ENCODE data around the gene TCEA3. TPM values are rescaled to one million over a fixed set of nuclear protein-coding genes. Genes with fewer than 3 reads are reported as not detected.

TCEA3 gene
- polyA plus RNA-seq, 1 donor (not counting 4 experiments of a cell fraction or from before 2014, with no cell fraction given): 0.38 TPM

GRCh38 chr1:23394181-23394580 lies 30.4 kb downstream of the TCEA3 start:
- Histone ChIP-seq H2AFZ (ENCODE audit: control insufficient read depth, low read length) (no peak overlapping the region), H3K9me1 (ENCODE audit: control insufficient read depth, extremely low read depth, insufficient read depth, low read length) (no peaks in the 10 kb centered on the region), H3K27me3 (ENCODE audit: control insufficient read depth, extremely low read depth, insufficient read depth, low read length) (no peaks in the 10 kb centered on the region), H3K9me3 (ENCODE audit: control insufficient read depth, low read depth, low read length) (no peaks in the 10 kb centered on the region), H3K4me3 (ENCODE audit: control insufficient read depth in 2 of 3, extremely low read depth in 1 of 3, insufficient read depth in 2 of 3, low read depth in 1 of 3, low read length in 3 of 3) (no peak overlapping the region), H3K36me3 (ENCODE audit: control insufficient read depth in 2 of 2, extremely low read depth in 1 of 2, insufficient read depth in 2 of 2, low read length in 2 of 2) (no peaks in the 10 kb centered on the region), H4K20me1 (ENCODE audit: control insufficient read depth, extremely low read depth, insufficient read depth, low read length) (no peaks in the 10 kb centered on the region), H3K27ac (ENCODE audit: control insufficient read depth, insufficient read depth, low read length) (no peak overlapping the region), H3K4me1 (ENCODE audit: control insufficient read depth, extremely low read depth, insufficient read depth, low read length) (peaks cover 3% of the 10 kb centered on the region), H3K4me2 (ENCODE audit: control insufficient read depth, extremely low read depth, insufficient read depth, low read depth, low read length) (no peak overlapping the region), H3K9ac (ENCODE audit: control insufficient read depth, extremely low read depth, insufficient read depth, low read length) (no peak overlapping the region), H3K79me2 (ENCODE audit: control insufficient read depth, insufficient read depth, low read length) (no peaks in the 10 kb centered on the region)
- TF ChIP-seq CTCF (optimal IDR thresholded peaks at IDR 0.05 in 1 of 3, IDR thresholded peaks at IDR 0.05 in 1 of 3, conservative IDR thresholded peaks at IDR 0.05 in 1 of 3; ENCODE audit: extremely low read depth in 1 of 3, insufficient read depth in 2 of 3, low read length in 3 of 3): no peak
- TF ChIP-seq EZH2 (IDR thresholded peaks at IDR 0.05; ENCODE audit: low read length): no peak
- FAIRE-seq (no peak), DNase-seq (ENCODE audit: low read depth, low spot score) (no peak)
- dilution Hi-C loops (cut with MboI; ENCODE audit: extremely low pct_ligation_motif_present, low sequenced_read_pairs): no loop called here

- no peak for TF ChIP-seq EZH2 (IDR thresholded peaks at IDR 0.05; ENCODE audit: low read length)
- TF ChIP-seq CTCF (optimal IDR thresholded peaks at IDR 0.05 in 1 of 3, IDR thresholded peaks at IDR 0.05 in 1 of 3, conservative IDR thresholded peaks at IDR 0.05 in 1 of 3; ENCODE audit: extremely low read depth in 1 of 3, insufficient read depth in 2 of 3, low read length in 3 of 3): no peak
- dilution Hi-C loops (cut with MboI; ENCODE audit: extremely low pct_ligation_motif_present, low sequenced_read_pairs): no loop called here
- Histone ChIP-seq H4K20me1 (ENCODE audit: control insufficient read depth, extremely low read depth, insufficient read depth, low read length) (no peaks in the 10 kb centered on the region), H3K9me3 (ENCODE audit: control insufficient read depth, low read depth, low read length) (no peaks in the 10 kb centered on the region), H3K4me1 (ENCODE audit: control insufficient read depth, extremely low read depth, insufficient read depth, low read length) (peaks cover 3% of the 10 kb centered on the region), H3K27me3 (ENCODE audit: control insufficient read depth, extremely low read depth, insufficient read depth, low read length) (no peaks in the 10 kb centered on the region), H3K9me1 (ENCODE audit: control insufficient read depth, extremely low read depth, insufficient read depth, low read length) (no peaks in the 10 kb centered on the region), H3K9ac (ENCODE audit: control insufficient read depth, extremely low read depth, insufficient read depth, low read length) (no peak overlapping the region), H2AFZ (ENCODE audit: control insufficient read depth, low read length) (no peak overlapping the region), H3K36me3 (ENCODE audit: control insufficient read depth in 2 of 2, extremely low read depth in 1 of 2, insufficient read depth in 2 of 2, low read length in 2 of 2) (no peaks in the 10 kb centered on the region), H3K79me2 (ENCODE audit: control insufficient read depth, insufficient read depth, low read length) (no peaks in the 10 kb centered on the region), H3K4me2 (ENCODE audit: control insufficient read depth, extremely low read depth, insufficient read depth, low read depth, low read length) (no peak overlapping the region), H3K27ac (ENCODE audit: control insufficient read depth, insufficient read depth, low read length) (no peak overlapping the region), H3K4me3 (ENCODE audit: control insufficient read depth in 2 of 3, extremely low read depth in 1 of 3, insufficient read depth in 2 of 3, low read depth in 1 of 3, low read length in 3 of 3) (no peak overlapping the region)
- no peak for FAIRE-seq
- DNase-seq (ENCODE audit: low read depth, low spot score): no peak
These were observed 30.8 kb downstream of the TCEA3 start for GRCh38 chr1:23393706-23394105.

All from keratinocyte (primary cell).